Mesenchymal stem cell (in vitro differentiated cells and primary cell): ENCODE data around the gene NDUFB2.

ENCODE experiments used
- DNase-seq: peaks from one replicate; pipeline ENCODE4 v3.0.0-alpha.2; 2013
- H2AFZ ChIP-seq: one replicate; pipeline ENCODE4 v1.6.1; 2013; ENCODE audit warnings: low read depth, mild to moderate bottlenecking, control low read depth, inconsistent platforms, low read length, moderate library complexity
- H2AK5ac ChIP-seq: 2 replicates; pipeline ENCODE4 v1.6.1; 2013; ENCODE audit warnings: low read length, moderate library complexity, mild to moderate bottlenecking, inconsistent platforms; ENCODE audit not compliant: severe bottlenecking
- H2BK120ac ChIP-seq: one replicate; pipeline ENCODE4 v1.6.1; 2013; ENCODE audit warnings: low read depth, mild to moderate bottlenecking, inconsistent platforms, low read length, moderate library complexity
- H2BK12ac ChIP-seq, 2 experiments: one replicate each; pipeline ENCODE4 v1.6.1; 2013; ENCODE audit warnings: inconsistent platforms in 2 of 2, low read length in 2 of 2, mild to moderate bottlenecking in 2 of 2, moderate library complexity in 2 of 2, control low read depth in 1 of 2
- H2BK15ac ChIP-seq: one replicate; pipeline ENCODE4 v1.6.1; 2013; ENCODE audit warnings: mild to moderate bottlenecking, low read depth, inconsistent platforms; ENCODE audit not compliant: poor library complexity, severe bottlenecking
- H2BK5ac ChIP-seq: 2 replicates; pipeline ENCODE4 v1.6.1; 2013; ENCODE audit warnings: low read depth, mild to moderate bottlenecking, low read length, control low read depth, inconsistent platforms; ENCODE audit not compliant: poor library complexity, severe bottlenecking
- H3K14ac ChIP-seq, 2 experiments: one replicate each; pipeline ENCODE4 v1.6.1; 2013; ENCODE audit warnings: inconsistent platforms in 2 of 2, low read length in 2 of 2, control low read depth in 1 of 2, mild to moderate bottlenecking in 1 of 2, moderate library complexity in 1 of 2
- H3K18ac ChIP-seq, 2 experiments: one replicate each; pipeline ENCODE4 v1.6.1; 2013; ENCODE audit warnings: inconsistent platforms in 2 of 2, low read length in 2 of 2, control low read depth in 1 of 2, low read depth in 1 of 2, mild to moderate bottlenecking in 1 of 2
- H3K23ac ChIP-seq, 2 experiments: one replicate each; pipeline ENCODE4 v1.6.1; 2013; ENCODE audit warnings: inconsistent platforms in 2 of 2, low read length in 2 of 2, mild to moderate bottlenecking in 2 of 2, moderate library complexity in 2 of 2, control low read depth in 1 of 2
- H3K27ac ChIP-seq: 2 replicates; pipeline ENCODE4 v1.5.1; 2013; ENCODE audit warnings: mild to moderate bottlenecking, moderate library complexity, low read length, control low read depth, inconsistent platforms; ENCODE audit not compliant: poor library complexity, severe bottlenecking
- H3K27me3 ChIP-seq, 2 experiments: 2 replicates each; pipeline versions ENCODE4 v1.6.1 to v1.7.0; 2013; ENCODE audit warnings: low read length in 2 of 2, mild to moderate bottlenecking in 2 of 2, moderate library complexity in 2 of 2, control low read depth in 1 of 2, inconsistent platforms in 1 of 2; ENCODE audit not compliant: control insufficient read depth in 1 of 2, insufficient read depth in 1 of 2
- H3K36me3 ChIP-seq, 2 experiments: 2 replicates each; pipeline versions ENCODE4 v1.6.1 to v1.7.0; 2013; ENCODE audit warnings: low read length in 2 of 2, control low read depth in 1 of 2, inconsistent platforms in 1 of 2, low read depth in 1 of 2, mild to moderate bottlenecking in 1 of 2; ENCODE audit not compliant: insufficient read depth in 2 of 2, control insufficient read depth in 1 of 2
- H3K4ac ChIP-seq, 2 experiments: one replicate each; pipeline ENCODE4 v1.6.1; 2013; ENCODE audit warnings: inconsistent platforms in 2 of 2, low read length in 2 of 2, mild to moderate bottlenecking in 2 of 2, moderate library complexity in 2 of 2, control low read depth in 1 of 2, low read depth in 1 of 2
- H3K4me1 ChIP-seq: 2 replicates; pipeline ENCODE4 v1.6.1; 2013; ENCODE audit warnings: low read depth, low read length, control low read depth; ENCODE audit not compliant: control insufficient read depth, insufficient read depth
- H3K4me2 ChIP-seq: 2 replicates; pipeline ENCODE4 v1.6.1; 2013; ENCODE audit warnings: low read length, mild to moderate bottlenecking, inconsistent platforms; ENCODE audit not compliant: poor library complexity, severe bottlenecking
- H3K4me3 ChIP-seq, 2 experiments: 2 replicates each; pipeline versions ENCODE4 v1.5.1 to v1.7.0; 2013; ENCODE audit warnings: low read length in 2 of 2, mild to moderate bottlenecking in 2 of 2, control low read depth in 1 of 2, low read depth in 1 of 2; ENCODE audit not compliant: insufficient read depth in 1 of 2
- H3K79me1 ChIP-seq: replicated peaks from 2 replicates; pipeline ENCODE4 v1.6.1; 2013; ENCODE audit warnings: mild to moderate bottlenecking, control low read depth, low read length, inconsistent platforms; ENCODE audit not compliant: poor library complexity, severe bottlenecking
- H3K9ac ChIP-seq: 2 replicates; pipeline ENCODE4 v1.7.0; 2013; ENCODE audit warnings: mild to moderate bottlenecking, low read length, moderate library complexity
- H3K9me3 ChIP-seq: 2 replicates; pipeline ENCODE4 v1.7.0; 2013; ENCODE audit warnings: mild to moderate bottlenecking, low read length; ENCODE audit not compliant: control insufficient read depth
- H4K8ac ChIP-seq: one replicate; pipeline ENCODE4 v1.6.1; 2013; ENCODE audit warnings: inconsistent platforms, mild to moderate bottlenecking, low read length, moderate library complexity
- H4K91ac ChIP-seq: one replicate; pipeline ENCODE4 v1.6.1; 2013; ENCODE audit warnings: mild to moderate bottlenecking, low read length, inconsistent platforms
- WGBS: methylation state at CpG from one replicate; pipeline ENCODE4 v1.1.7; 2013; ENCODE audit warnings: mixed read lengths; 5-methylcytosine and 5-hydroxymethylcytosine counted together

NDUFB2 gene

GRCh38 chr7:140744005-140744404 lies 47.5 kb downstream of the NDUFB2 start:
- H3K4me1 ChIP-seq, result no peaks in the 10 kb centered on the region
- WGBS, result 92% methylated on average over 2 of the region's 2 CpGs
- H2BK5ac ChIP-seq, result no peak overlapping the region
- no peak overlapping the region for H3K9ac ChIP-seq
- H2AK5ac ChIP-seq, result no peak overlapping the region
- no peak overlapping the region for H4K91ac ChIP-seq
- H3K27me3 ChIP-seq, result no peaks in the 10 kb centered on the region
- H2BK12ac ChIP-seq, result no peak overlapping the region
- no peaks in the 10 kb centered on the region for H3K9me3 ChIP-seq
- H3K4me3 ChIP-seq, result no peak overlapping the region
- no peak overlapping the region for H3K23ac ChIP-seq
- DNase-seq, result no peak
- H2BK120ac ChIP-seq, result no peak overlapping the region
- H3K27ac ChIP-seq, result no peak overlapping the region
- no peak overlapping the region for H3K4ac ChIP-seq
- no peak overlapping the region for H2BK15ac ChIP-seq
- H2AFZ ChIP-seq, result no peak overlapping the region
- H4K8ac ChIP-seq, result no peak overlapping the region
- peaks cover 5% of the 10 kb centered on the region for H3K79me1 ChIP-seq
- H3K14ac ChIP-seq, result no peak overlapping the region
- H3K4me2 ChIP-seq, result no peak overlapping the region
- H3K18ac ChIP-seq, result no peak overlapping the region
- H3K36me3 ChIP-seq, result peaks cover 3 to 48% of the 10 kb centered on the region in 2 experiments

- peaks cover 4% of the 10 kb centered on the region for H3K79me1 ChIP-seq
- H3K4me3 ChIP-seq, result no peak overlapping the region
- H3K36me3 ChIP-seq, result peaks cover 3 to 51% of the 10 kb centered on the region in 2 experiments
- H4K8ac ChIP-seq, result no peak overlapping the region
- WGBS, result 99% methylated on average over 6 of the region's 6 CpGs
- H3K27ac ChIP-seq, result no peak overlapping the region
- no peak overlapping the region for H3K14ac ChIP-seq
- no peak overlapping the region for H3K4me2 ChIP-seq
- no peak overlapping the region for H3K23ac ChIP-seq
- H2BK120ac ChIP-seq, result no peak overlapping the region
- H3K4me1 ChIP-seq, result no peaks in the 10 kb centered on the region
- no peak overlapping the region for H2AFZ ChIP-seq
- H3K4ac ChIP-seq, result no peak overlapping the region
- H2BK5ac ChIP-seq, result no peak overlapping the region
- H3K9ac ChIP-seq, result no peak overlapping the region
- H2BK15ac ChIP-seq, result no peak overlapping the region
- H3K9me3 ChIP-seq, result no peaks in the 10 kb centered on the region
- no peak overlapping the region for H4K91ac ChIP-seq
- no peak overlapping the region for H3K18ac ChIP-seq
- no peak for DNase-seq
- H2BK12ac ChIP-seq, result no peak overlapping the region
- H3K27me3 ChIP-seq, result no peaks in the 10 kb centered on the region
- no peak overlapping the region for H2AK5ac ChIP-seq
Measured at GRCh38 chr7:140745266-140746058, 49.0 kb downstream of the NDUFB2 start.

GRCh38 chr7:140746751-140747150 lies 50.2 kb downstream of the NDUFB2 start:
- Histone ChIP-seq H4K8ac (no peak overlapping the region), H4K91ac (no peak overlapping the region), H3K4ac (no peak overlapping the region), H3K27me3 (no peaks in the 10 kb centered on the region), H2BK5ac (no peak overlapping the region), H3K4me2 (no peak overlapping the region), H2BK120ac (no peak overlapping the region), H3K9me3 (no peaks in the 10 kb centered on the region), H3K79me1 (peaks cover 4% of the 10 kb centered on the region), H3K4me3 (no peak overlapping the region), H2AFZ (no peak overlapping the region), H3K23ac (no peak overlapping the region), H3K27ac (no peak overlapping the region), H2BK12ac (no peak overlapping the region), H2BK15ac (no peak overlapping the region), H2AK5ac (no peak overlapping the region), H3K36me3 (peaks cover 3 to 55% of the 10 kb centered on the region in 2 experiments), H3K4me1 (no peaks in the 10 kb centered on the region), H3K14ac (no peak overlapping the region), H3K18ac (no peak overlapping the region), H3K9ac (no peak overlapping the region)
- WGBS, result no CpG with 5 or more reads among the region's 2 CpGs
- DNase-seq, result no peak

DNA sequence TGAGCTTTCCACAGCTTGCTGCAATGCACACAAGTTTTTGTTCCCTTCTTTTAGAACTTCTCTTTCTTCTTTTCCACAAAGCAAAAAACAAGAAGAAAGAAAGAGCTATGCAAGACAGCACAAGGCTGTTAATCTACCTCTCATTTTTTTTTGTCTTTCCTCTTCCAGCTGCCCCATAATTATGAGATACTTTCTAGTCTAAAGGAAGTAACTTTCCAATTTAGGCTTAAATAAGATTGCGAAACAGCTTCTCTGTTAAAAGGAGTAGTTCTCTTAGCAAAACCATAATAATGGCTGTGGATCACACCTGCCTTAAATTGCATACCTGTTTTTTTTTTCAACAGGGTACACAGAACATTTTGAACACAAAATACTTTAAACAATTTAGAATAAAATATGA lies 56.0 kb downstream of the NDUFB2 start:
- Histone ChIP-seq H3K23ac (no peak overlapping the region), H2BK120ac (no peak overlapping the region), H3K4me2 (no peak overlapping the region), H3K36me3 (peaks cover 0 to 54% of the 10 kb centered on the region in 2 experiments), H4K91ac (no peak overlapping the region), H2AFZ (no peak overlapping the region), H3K18ac (no peak overlapping the region), H2AK5ac (no peak overlapping the region), H3K27me3 (no peaks in the 10 kb centered on the region), H3K9me3 (no peaks in the 10 kb centered on the region), H3K4ac (no peak overlapping the region), H3K4me3 (no peak overlapping the region), H3K9ac (no peak overlapping the region), H4K8ac (no peak overlapping the region), H3K27ac (no peak overlapping the region), H2BK5ac (no peak overlapping the region), H2BK15ac (no peak overlapping the region), H2BK12ac (no peak overlapping the region), H3K4me1 (no peaks in the 10 kb centered on the region), H3K79me1 (no peaks in the 10 kb centered on the region), H3K14ac (no peak overlapping the region)
- DNase-seq, result no peak
- no CpG with 5 or more reads among the region's 1 CpG for WGBS
